ENCODE measurements around the gene USE1.

DNA sequence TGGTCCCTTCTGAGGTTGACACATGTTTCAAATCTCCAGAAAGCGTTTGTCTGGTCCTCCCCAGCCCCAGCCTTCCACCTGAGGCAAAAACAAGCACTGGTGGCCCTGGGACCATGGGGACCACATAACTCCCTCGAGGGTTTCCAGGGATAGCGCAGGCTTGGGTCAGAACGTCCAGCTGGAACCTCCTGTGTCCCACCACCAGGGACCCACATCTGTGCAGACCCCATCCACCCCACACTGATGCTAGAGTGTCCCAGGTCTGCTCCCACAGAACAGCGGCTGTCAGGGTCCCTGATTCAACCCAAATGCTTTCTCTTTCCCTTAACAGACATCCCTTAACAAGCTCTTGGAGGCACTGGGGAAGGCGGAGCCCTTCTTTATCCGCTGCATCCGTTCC lies 29.6 kb upstream of the USE1 start:
- TF ChIP-seq, protein P1, sequence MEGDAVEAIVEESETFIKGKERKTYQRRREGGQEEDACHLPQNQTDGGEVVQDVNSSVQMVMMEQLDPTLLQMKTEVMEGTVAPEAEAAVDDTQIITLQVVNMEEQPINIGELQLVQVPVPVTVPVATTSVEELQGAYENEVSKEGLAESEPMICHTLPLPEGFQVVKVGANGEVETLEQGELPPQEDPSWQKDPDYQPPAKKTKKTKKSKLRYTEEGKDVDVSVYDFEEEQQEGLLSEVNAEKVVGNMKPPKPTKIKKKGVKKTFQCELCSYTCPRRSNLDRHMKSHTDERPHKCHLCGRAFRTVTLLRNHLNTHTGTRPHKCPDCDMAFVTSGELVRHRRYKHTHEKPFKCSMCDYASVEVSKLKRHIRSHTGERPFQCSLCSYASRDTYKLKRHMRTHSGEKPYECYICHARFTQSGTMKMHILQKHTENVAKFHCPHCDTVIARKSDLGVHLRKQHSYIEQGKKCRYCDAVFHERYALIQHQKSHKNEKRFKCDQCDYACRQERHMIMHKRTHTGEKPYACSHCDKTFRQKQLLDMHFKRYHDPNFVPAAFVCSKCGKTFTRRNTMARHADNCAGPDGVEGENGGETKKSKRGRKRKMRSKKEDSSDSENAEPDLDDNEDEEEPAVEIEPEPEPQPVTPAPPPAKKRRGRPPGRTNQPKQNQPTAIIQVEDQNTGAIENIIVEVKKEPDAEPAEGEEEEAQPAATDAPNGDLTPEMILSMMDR (conservative IDR thresholded peaks at IDR 0.05; ENCODE audit: low read length): no peak
- no peak for TF ChIP-seq EZH2phosphoT487 (IDR thresholded peaks at IDR 0.05; ENCODE audit: borderline replicate concordance)
